ENCODE data around the gene NAPSA.

DNA sequence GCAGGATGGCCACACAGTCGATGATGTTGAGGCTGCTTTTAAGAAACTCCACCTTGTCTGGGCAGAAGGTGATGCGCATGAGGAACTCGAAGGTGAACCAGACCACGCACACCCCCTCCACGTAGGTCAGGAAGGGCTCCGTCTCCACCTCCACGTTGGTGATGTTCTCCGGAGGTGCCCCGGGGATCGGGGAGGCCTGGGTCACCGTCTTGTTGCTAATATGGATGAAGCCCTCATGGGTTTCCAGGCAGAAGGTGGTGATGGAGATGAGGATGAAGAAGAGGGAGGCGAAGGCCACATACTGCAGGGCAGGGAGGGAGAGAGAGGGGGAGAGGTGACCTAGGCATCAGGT lies 41.7 kb downstream of the NAPSA start:
- TF ChIP-seq, protein P1, sequence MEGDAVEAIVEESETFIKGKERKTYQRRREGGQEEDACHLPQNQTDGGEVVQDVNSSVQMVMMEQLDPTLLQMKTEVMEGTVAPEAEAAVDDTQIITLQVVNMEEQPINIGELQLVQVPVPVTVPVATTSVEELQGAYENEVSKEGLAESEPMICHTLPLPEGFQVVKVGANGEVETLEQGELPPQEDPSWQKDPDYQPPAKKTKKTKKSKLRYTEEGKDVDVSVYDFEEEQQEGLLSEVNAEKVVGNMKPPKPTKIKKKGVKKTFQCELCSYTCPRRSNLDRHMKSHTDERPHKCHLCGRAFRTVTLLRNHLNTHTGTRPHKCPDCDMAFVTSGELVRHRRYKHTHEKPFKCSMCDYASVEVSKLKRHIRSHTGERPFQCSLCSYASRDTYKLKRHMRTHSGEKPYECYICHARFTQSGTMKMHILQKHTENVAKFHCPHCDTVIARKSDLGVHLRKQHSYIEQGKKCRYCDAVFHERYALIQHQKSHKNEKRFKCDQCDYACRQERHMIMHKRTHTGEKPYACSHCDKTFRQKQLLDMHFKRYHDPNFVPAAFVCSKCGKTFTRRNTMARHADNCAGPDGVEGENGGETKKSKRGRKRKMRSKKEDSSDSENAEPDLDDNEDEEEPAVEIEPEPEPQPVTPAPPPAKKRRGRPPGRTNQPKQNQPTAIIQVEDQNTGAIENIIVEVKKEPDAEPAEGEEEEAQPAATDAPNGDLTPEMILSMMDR (IDR thresholded peaks at IDR 0.05) = no peak
- no peak for TF ChIP-seq POLR2A (IDR thresholded peaks at IDR 0.05)

Data from right lobe of liver (tissue), 4 donors.